Measurements from ENCODE around the gene UQCR10. TPM values are rescaled to one million over a fixed set of nuclear protein-coding genes. Genes with fewer than 3 reads are reported as not detected.

UQCR10 gene
- total RNA-seq, 3 donors from 2014 or later: 61.2 to 74.1 (median 68.3) TPM

GRCh38 chr22:29756341-29756740, 10.8 kb upstream of the UQCR10 start:
- Histone ChIP-seq H3K36me3 (no peaks in the 10 kb centered on the region), H3K27me3 (no peaks in the 10 kb centered on the region), H3K27ac (no peak overlapping the region), H3K4me1 (no peaks in the 10 kb centered on the region), H3K9me3 (no peaks in the 10 kb centered on the region), H3K4me3 (no peak overlapping the region)
- TF ChIP-seq POLR2A (IDR thresholded peaks at IDR 0.05) (no peak), POLR2AphosphoS5 (IDR thresholded peaks at IDR 0.05) (no peak), CTCF (IDR thresholded peaks at IDR 0.05) (no peak)
- intact Hi-C loops (cut with DNase I; ENCODE audit: low total_unique reads): no loop called here
- DNase-seq (ENCODE audit: low spot score in 2 of 2): no peak

- H3K27me3 ChIP-seq: no peaks in the 10 kb centered on the region
- no peaks in the 10 kb centered on the region for H3K4me1 ChIP-seq
- H3K4me3 ChIP-seq: no peak overlapping the region
- no peaks in the 10 kb centered on the region for H3K36me3 ChIP-seq
- H3K27ac ChIP-seq: no peak overlapping the region
- no peaks in the 10 kb centered on the region for H3K9me3 ChIP-seq
- TF ChIP-seq POLR2AphosphoS5 (IDR thresholded peaks at IDR 0.05) (no peak), CTCF (IDR thresholded peaks at IDR 0.05) (no peak), POLR2A (IDR thresholded peaks at IDR 0.05) (no peak)
- intact Hi-C loops (cut with DNase I; ENCODE audit: low total_unique reads): no loop called here
- DNase-seq (ENCODE audit: low spot score in 2 of 2): no peak
Measured at GRCh38 chr22:29757096-29757495, 10.1 kb upstream of the UQCR10 start.

- H3K36me3 ChIP-seq: no peaks in the 10 kb centered on the region
- DNase-seq (ENCODE audit: low spot score in 2 of 2): no peak
- H3K4me3 ChIP-seq: no peak overlapping the region
- intact Hi-C loops (cut with DNase I; ENCODE audit: low total_unique reads): no loop called here
- no peaks in the 10 kb centered on the region for H3K4me1 ChIP-seq
- no peaks in the 10 kb centered on the region for H3K27me3 ChIP-seq
- no peak for TF ChIP-seq CTCF (IDR thresholded peaks at IDR 0.05)
- H3K27ac ChIP-seq: no peak overlapping the region
- no peaks in the 10 kb centered on the region for H3K9me3 ChIP-seq
Measured at GRCh38 chr22:29758068-29758622, 9.0 kb upstream of the UQCR10 start.

- Histone ChIP-seq H3K4me1 (no peaks in the 10 kb centered on the region), H3K36me3 (no peaks in the 10 kb centered on the region), H3K27ac (no peak overlapping the region), H3K27me3 (no peaks in the 10 kb centered on the region), H3K4me3 (no peak overlapping the region), H3K9me3 (no peaks in the 10 kb centered on the region)
- DNase-seq (ENCODE audit: low spot score in 2 of 2): no peak
- intact Hi-C loops (cut with DNase I; ENCODE audit: low total_unique reads): no loop called here
- TF ChIP-seq POLR2AphosphoS5 (IDR thresholded peaks at IDR 0.05) (no peak), POLR2A (IDR thresholded peaks at IDR 0.05) (no peak), CTCF (IDR thresholded peaks at IDR 0.05) (no peak)
Measured at GRCh38 chr22:29758959-29759358, 8.2 kb upstream of the UQCR10 start.

- no peaks in the 10 kb centered on the region for H3K36me3 ChIP-seq
- TF ChIP-seq POLR2A (IDR thresholded peaks at IDR 0.05): no peak
- TF ChIP-seq CTCF (IDR thresholded peaks at IDR 0.05): no peak
- no peak for TF ChIP-seq POLR2AphosphoS5 (IDR thresholded peaks at IDR 0.05)
- DNase-seq (ENCODE audit: low spot score in 2 of 2): no peak
- no peaks in the 10 kb centered on the region for H3K27me3 ChIP-seq
- H3K9me3 ChIP-seq: no peaks in the 10 kb centered on the region
- H3K27ac ChIP-seq: no peak overlapping the region
- H3K4me1 ChIP-seq: peaks cover 0 to 5% of the 10 kb centered on the region in 2 donors
- intact Hi-C loops (cut with DNase I; ENCODE audit: low total_unique reads): loop anchor here (10.0 kb wide), 1 partner anchor 447 kb away; the partner anchor contains the start of gene RASL10A
- H3K4me3 ChIP-seq: no peak overlapping the region
Measured at GRCh38 chr22:29762263-29762662, 4.9 kb upstream of the UQCR10 start.
